SIG-M5 treated with dmso at 0.1 percent for 504 hours (cell line): ENCODE measurements around the gene TBC1D30.
"Not testable (repeated sequence)": the region's sequence is repeated elsewhere in the genome, so short reads cannot be mapped to it uniquely, and the experiment has no call there.

Experiments used
- DNase-seq: peaks from one replicate; lab custom pipeline; 2025; ENCODE audit not compliant: unreplicated experiment; lab: John Stamatoyannopoulos, UW

The TBC1D30 gene

GRCh38 chr12:64824500-64825142, at the start of gene TBC1D30:
TBC1D30 (plus strand) TSS chr12:64824647; CDS start chr12:64824880, 233 bp downstream.
- peak; percentile 55 for DNase-seq

GRCh38 chr12:64775147-64775736, 49.2 kb upstream of the TBC1D30 start:
- not testable (repeated sequence) for DNase-seq

GRCh38 chr12:64779354-64779974, 45.0 kb upstream of the TBC1D30 start:
- DNase-seq, result no peak

- no peak for DNase-seq
Observed at GRCh38 chr12:64780132-64780530, 44.3 kb upstream of the TBC1D30 start.

GRCh38 chr12:64780531-64781279, 43.7 kb upstream of the TBC1D30 start:
- no peak for DNase-seq

- no peak for DNase-seq
Observed at GRCh38 chr12:64781280-64782190, 42.9 kb upstream of the TBC1D30 start.

- DNase-seq, result peak; percentile 69
Observed at GRCh38 chr12:64782191-64782876, 42.1 kb upstream of the TBC1D30 start.

GRCh38 chr12:64785838-64786237, 38.6 kb upstream of the TBC1D30 start:
- no peak for DNase-seq

GRCh38 chr12:64790166-64790565, 34.3 kb upstream of the TBC1D30 start:
- DNase-seq, result peak; percentile 20

GRCh38 chr12:64791036-64791435, 33.4 kb upstream of the TBC1D30 start:
- DNase-seq, result no peak

- DNase-seq, result no peak
Observed at GRCh38 chr12:64792128-64792527, 32.3 kb upstream of the TBC1D30 start.

GRCh38 chr12:64793610-64794009, 30.8 kb upstream of the TBC1D30 start:
- DNase-seq, result no peak

GRCh38 chr12:64794305-64794704, 30.1 kb upstream of the TBC1D30 start:
- DNase-seq, result no peak

GRCh38 chr12:64796205-64796845, 28.1 kb upstream of the TBC1D30 start:
- peak; percentile 94 for DNase-seq

GRCh38 chr12:64797156-64797555, 27.3 kb upstream of the TBC1D30 start:
- no peak for DNase-seq

- no peak for DNase-seq
Observed at GRCh38 chr12:64798165-64798564, 26.3 kb upstream of the TBC1D30 start.

- DNase-seq, result peak; percentile 68
Observed at GRCh38 chr12:64800640-64801039, 23.8 kb upstream of the TBC1D30 start.

GRCh38 chr12:64801381-64801780, 23.1 kb upstream of the TBC1D30 start:
- no peak for DNase-seq

- peak; percentile 53 for DNase-seq
Observed at GRCh38 chr12:64802180-64802775, 22.2 kb upstream of the TBC1D30 start.
